ENCODE data around the gene GLTP. TPM values are rescaled to one million over a fixed set of nuclear protein-coding genes. Genes with fewer than 3 reads are reported as not detected.

The GLTP gene
- total and polyA plus RNA-seq, 2 of the 13 experiments (the other 11 are each of a cell fraction or from before 2014, with no cell fraction given), result 10.7 to 12.9 TPM

GRCh38 chr12:109822951-109823411 lies 57.4 kb downstream of the GLTP start (continued):
- peak; percentile 75 for TF ChIP-seq ZNF292 (CRISPR knock-in tag; IDR thresholded peaks at IDR 0.05; ENCODE audit: borderline replicate concordance, low read depth)
- no peak for TF ChIP-seq ZFP37 (CRISPR knock-in tag; IDR thresholded peaks at IDR 0.05; ENCODE audit: borderline replicate concordance)
- TF ChIP-seq PHF21A (CRISPR knock-in tag; IDR thresholded peaks at IDR 0.05), result peak; percentile 74; the same call in 1 of the 2 replicates
- TF ChIP-seq ZIK1 (CRISPR knock-in tag; IDR thresholded peaks at IDR 0.05; ENCODE audit: borderline replicate concordance, low read depth), result no peak
- peak; percentile 48; the same call in 1 of the 2 replicates for TF ChIP-seq ZNF788 (CRISPR knock-in tag; IDR thresholded peaks at IDR 0.05; ENCODE audit: borderline replicate concordance)
- TF ChIP-seq ZMAT3 (CRISPR knock-in tag; conservative IDR thresholded peaks at IDR 0.05), result peak; percentile 70; the same call in 1 of the 2 replicates
- peak; percentile 59; the same call in 1 of the 2 replicates for TF ChIP-seq SALL1 (CRISPR knock-in tag; IDR thresholded peaks at IDR 0.05)
- TF ChIP-seq CREB1 (IDR thresholded peaks at IDR 0.05), result no peak
- no peak for TF ChIP-seq CREB1 (CRISPR knock-in tag; IDR thresholded peaks at IDR 0.05)
- TF ChIP-seq TFAP4 (IDR thresholded peaks at IDR 0.05; ENCODE audit: borderline replicate concordance, low read depth), result peak; percentile 64; the same call in 1 of the 2 replicates
- no peak for TF ChIP-seq EP300 (IDR thresholded peaks at IDR 0.05; ENCODE audit: low read depth in 2 of 2, low read length in 2 of 2)
- TF ChIP-seq EP300 (CRISPR knock-in tag; IDR thresholded peaks at IDR 0.05; ENCODE audit: borderline replicate concordance), result peak; percentile 66; the same call in 1 of the 2 replicates
- no peak for TF ChIP-seq NRL (CRISPR knock-in tag; IDR thresholded peaks at IDR 0.05; ENCODE audit: borderline replicate concordance)
- 0 out of 2 replicates have a peak, but pooled peaks have one; percentile 53 for TF ChIP-seq ZNF350 (CRISPR knock-in tag; IDR thresholded peaks at IDR 0.05; ENCODE audit: borderline replicate concordance, low read depth)
- TF ChIP-seq, protein P1, sequence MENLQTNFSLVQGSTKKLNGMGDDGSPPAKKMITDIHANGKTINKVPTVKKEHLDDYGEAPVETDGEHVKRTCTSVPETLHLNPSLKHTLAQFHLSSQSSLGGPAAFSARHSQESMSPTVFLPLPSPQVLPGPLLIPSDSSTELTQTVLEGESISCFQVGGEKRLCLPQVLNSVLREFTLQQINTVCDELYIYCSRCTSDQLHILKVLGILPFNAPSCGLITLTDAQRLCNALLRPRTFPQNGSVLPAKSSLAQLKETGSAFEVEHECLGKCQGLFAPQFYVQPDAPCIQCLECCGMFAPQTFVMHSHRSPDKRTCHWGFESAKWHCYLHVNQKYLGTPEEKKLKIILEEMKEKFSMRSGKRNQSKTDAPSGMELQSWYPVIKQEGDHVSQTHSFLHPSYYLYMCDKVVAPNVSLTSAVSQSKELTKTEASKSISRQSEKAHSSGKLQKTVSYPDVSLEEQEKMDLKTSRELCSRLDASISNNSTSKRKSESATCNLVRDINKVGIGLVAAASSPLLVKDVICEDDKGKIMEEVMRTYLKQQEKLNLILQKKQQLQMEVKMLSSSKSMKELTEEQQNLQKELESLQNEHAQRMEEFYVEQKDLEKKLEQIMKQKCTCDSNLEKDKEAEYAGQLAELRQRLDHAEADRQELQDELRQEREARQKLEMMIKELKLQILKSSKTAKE (CRISPR knock-in tag; IDR thresholded peaks at IDR 0.05; ENCODE audit: borderline replicate concordance), result peak; percentile 83; the same call in 1 of the 2 replicates
- TF ChIP-seq SP2 (CRISPR knock-in tag; IDR thresholded peaks at IDR 0.05), result no peak
- peak; percentile 81 for TF ChIP-seq ARID5B (CRISPR knock-in tag; IDR thresholded peaks at IDR 0.05)
- no peak for TF ChIP-seq ZBTB49 (CRISPR knock-in tag; IDR thresholded peaks at IDR 0.05; ENCODE audit: borderline replicate concordance)
- TF ChIP-seq HOXA5 (CRISPR knock-in tag; IDR thresholded peaks at IDR 0.05), result no peak
